Measurements from ENCODE around the gene FRMD4B.

The FRMD4B gene

GRCh38 chr3:69259125-69259524, 126.8 kb downstream of the FRMD4B start:
- FAIRE-seq (no peak), DNase-seq (ENCODE audit: insufficient read length, low spot score) (no peak)
- no peak for TF ChIP-seq CTCF (IDR thresholded peaks at IDR 0.05; ENCODE audit: insufficient read depth, missing control alignments)

GRCh38 chr3:69255928-69256327, 130.0 kb downstream of the FRMD4B start:
- no peak for DNase-seq (ENCODE audit: insufficient read length, low spot score)
- no peak for FAIRE-seq

GRCh38 chr3:69254351-69254750, 131.5 kb downstream of the FRMD4B start:
- DNase-seq (ENCODE audit: insufficient read length, low spot score) (no peak), FAIRE-seq (no peak)
- no peak for TF ChIP-seq CTCF (IDR thresholded peaks at IDR 0.05; ENCODE audit: insufficient read depth, missing control alignments)

More at GRCh38 chr3:69255928-69256327, 130.0 kb downstream of the FRMD4B start:
- no peak for TF ChIP-seq CTCF (IDR thresholded peaks at IDR 0.05; ENCODE audit: insufficient read depth, missing control alignments)

- DNase-seq (ENCODE audit: insufficient read length, low spot score), result no peak
- no peak for FAIRE-seq
- TF ChIP-seq CTCF (IDR thresholded peaks at IDR 0.05; ENCODE audit: insufficient read depth, missing control alignments), result no peak
Measured at GRCh38 chr3:69252631-69253030, 133.3 kb downstream of the FRMD4B start.

GRCh38 chr3:69252141-69252540, 133.7 kb downstream of the FRMD4B start:
- FAIRE-seq (no peak), DNase-seq (ENCODE audit: insufficient read length, low spot score) (no peak)
- no peak for TF ChIP-seq CTCF (IDR thresholded peaks at IDR 0.05; ENCODE audit: insufficient read depth, missing control alignments)

- DNase-seq (ENCODE audit: insufficient read length, low spot score) (no peak), FAIRE-seq (no peak)
- TF ChIP-seq CTCF (IDR thresholded peaks at IDR 0.05; ENCODE audit: insufficient read depth, missing control alignments), result no peak
Measured at GRCh38 chr3:69251078-69251805, 134.6 kb downstream of the FRMD4B start.

- DNase-seq (ENCODE audit: insufficient read length, low spot score), result no peak
- FAIRE-seq, result no peak
- no peak for TF ChIP-seq CTCF (IDR thresholded peaks at IDR 0.05; ENCODE audit: insufficient read depth, missing control alignments)
Measured at GRCh38 chr3:69250014-69250413, 135.9 kb downstream of the FRMD4B start.

Data from D721Med (cell line).